AML-193 (cell line): ENCODE results near the gene RBM39.
A peak's percentile ranks its signal among the peaks of the same experiment; 100 is the strongest.
"Not testable (repeated sequence)": the region's sequence is repeated elsewhere in the genome, so short reads cannot be mapped to it uniquely, and the experiment has no call there.

Experiments
- DNase-seq, 2 experiments: peaks; one replicate each; lab custom pipeline; 2025; lab: John Stamatoyannopoulos, UW

Gene RBM39

DNA sequence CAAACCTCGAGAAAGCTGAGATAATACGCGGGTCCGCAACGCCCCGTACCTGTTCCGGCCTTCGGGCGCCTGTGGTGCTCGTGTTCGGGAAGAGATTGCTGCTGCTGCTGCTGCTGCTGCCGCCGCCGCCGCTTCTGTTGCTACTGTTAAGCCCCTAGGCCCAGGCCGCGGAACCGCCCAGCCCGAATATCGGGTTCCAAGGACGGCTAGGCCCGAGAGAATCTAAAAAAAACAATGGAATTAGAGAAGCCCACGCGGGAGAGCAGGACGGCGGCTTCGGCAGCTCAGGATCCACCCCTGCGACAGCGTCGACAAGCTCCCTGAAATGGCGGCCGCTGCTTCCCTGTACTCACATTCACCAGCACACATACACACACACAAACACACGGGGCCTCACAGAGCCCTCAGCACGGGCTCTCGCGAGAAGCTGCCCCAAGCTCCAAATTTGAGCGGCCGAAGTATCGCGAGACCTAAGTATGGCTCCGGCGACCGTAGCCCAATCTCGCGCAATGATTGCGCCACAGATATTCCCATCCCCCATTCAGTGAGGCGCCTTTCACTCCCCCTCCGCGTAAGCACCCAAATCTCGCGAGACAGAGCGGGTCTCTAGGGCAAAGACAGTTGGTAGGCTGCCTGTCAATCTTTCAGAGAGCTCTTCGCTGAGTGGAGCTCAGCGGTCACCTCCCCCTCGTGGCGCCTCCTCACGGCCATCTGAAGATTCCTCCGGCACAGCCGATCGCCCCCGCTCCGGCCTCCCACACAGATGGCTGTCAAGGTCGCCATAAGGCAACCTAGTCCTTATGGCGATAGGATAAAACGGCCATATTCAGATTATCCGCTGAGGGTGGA, at the start of gene RBM39:
Gene RBM39 (minus strand): TSS at position 369 of the 849 bp plus-strand sequence. CDS start 1,386 bp downstream, outside the sequence.
- DNase-seq, result peak; percentile 99

DNA sequence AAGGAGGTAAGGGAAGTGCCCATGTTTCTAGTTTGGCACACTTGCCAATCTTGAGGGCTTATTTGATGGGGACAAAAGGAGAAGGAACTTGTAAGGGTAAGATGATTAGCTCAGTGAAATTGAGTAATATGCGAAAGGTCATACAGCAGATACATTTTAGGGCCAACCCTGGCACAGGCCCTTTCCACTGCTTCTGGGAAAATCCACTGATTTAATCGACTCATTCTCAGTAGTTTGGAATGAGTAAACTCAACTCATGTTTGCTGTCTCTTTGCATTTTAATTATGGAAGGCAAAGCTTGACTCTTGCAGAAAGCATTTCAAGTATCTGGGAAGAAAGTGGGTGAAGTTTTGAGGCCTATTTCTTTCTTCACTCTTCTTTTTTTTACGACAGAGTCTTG, 49.8 kb upstream of the RBM39 start:
- peak; percentile 74 to 87 for DNase-seq

DNA sequence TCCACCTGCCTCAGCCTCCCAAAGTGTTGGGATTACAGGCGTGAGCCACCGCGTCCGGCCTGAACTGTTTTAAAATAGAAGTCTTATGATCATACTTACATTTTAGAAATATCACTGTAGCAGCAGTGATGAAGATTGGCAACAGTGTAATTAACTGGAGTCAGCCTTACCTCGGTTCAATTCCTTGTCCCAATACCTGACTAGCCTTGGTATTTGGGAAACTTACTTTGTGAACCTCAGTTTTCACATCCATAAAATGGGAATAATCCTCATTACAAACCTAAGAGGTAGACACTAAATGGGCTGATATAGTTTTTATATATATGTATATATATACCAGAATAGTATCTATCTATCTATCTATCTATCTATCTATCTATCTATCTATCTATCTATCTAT, 49.0 kb upstream of the RBM39 start:
- no peak for DNase-seq

DNA sequence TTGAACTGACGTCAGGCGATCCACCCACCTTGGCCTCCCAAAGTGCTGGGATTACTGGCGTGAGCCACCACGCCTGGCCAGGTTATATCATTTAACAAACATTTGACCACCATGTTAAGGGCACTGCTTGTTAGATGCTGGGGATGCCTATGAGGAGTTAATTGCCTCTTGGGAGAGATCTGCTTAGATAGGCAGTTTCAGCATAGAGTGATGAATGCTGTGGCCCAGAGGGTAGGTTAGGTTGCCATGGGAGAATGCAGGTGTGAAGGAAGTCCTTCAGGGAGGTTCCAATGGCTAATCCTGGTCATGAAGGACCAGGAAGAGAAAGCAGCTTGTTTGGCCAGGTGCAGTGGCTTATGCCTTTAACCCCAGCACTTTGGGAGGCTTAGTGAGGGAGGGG, 46.7 kb upstream of the RBM39 start:
- DNase-seq, result no peak

DNA sequence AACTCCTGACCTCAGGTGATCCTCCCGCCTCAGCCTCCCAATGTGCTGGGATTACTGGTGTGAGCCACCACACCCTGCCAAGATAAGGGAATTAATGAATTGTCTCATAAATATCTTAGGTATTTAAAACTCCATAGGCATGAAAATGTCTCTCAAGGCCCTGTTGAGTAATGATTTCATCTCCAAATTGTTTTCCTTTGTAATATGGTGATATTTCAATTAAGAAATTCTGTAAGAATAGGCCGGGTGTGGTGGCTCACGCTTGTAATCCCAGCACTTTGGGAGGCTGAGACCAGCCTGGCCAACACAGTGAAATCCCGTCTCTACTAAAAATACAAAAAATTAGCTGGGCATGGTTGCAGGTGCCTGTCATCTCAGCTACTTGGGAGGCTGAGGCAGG, 43.5 kb upstream of the RBM39 start:
- not testable (repeated sequence) for DNase-seq

DNA sequence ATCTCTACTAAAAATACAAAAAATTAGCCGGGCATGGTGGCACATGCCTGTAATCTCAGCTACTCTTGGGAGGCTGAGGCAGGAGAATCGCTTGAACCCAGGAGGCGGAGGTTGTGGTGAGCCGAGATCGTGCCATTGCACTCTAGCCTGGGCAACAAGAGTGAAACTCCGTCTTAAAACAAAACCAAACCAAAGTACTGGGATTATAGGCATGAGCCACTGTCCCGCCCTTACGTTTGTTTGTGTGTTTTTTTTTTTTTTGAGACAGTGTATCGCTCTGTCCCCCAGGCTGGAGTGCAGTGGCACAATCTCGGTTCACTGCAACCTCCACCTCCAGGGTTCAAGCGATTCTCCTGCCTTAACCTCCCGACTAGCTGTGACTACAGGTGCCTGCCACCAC, 41.8 kb upstream of the RBM39 start:
- not testable (repeated sequence) for DNase-seq

DNA sequence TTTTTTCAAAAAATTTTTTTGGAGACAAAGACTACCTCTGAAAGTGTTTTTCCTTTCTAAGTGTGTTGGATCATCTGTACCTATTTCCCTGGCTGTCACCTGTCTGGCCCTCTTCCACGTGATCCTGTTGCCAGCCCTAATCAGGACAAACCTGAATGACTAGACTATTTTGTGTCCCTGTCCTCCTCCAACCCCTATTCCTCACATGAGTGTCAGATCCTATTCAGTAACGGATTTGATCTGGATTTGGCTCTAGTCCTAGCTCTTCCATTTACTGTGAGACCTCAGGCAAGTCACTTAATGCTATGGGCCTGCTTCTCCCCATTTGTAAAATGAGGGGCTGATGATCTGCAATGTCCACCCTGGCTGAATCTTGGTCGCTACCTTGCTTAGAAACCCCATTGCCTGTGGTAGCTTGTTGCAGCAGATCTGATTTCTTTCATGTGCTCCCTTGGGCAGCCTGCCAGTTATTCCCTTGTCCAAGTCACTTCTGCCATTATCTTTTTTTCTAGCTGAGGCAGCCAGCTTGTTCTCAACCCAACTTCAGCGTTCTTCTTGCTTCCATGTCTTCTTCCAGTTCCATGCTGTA, 34.5 kb upstream of the RBM39 start:
- no peak for DNase-seq

DNA sequence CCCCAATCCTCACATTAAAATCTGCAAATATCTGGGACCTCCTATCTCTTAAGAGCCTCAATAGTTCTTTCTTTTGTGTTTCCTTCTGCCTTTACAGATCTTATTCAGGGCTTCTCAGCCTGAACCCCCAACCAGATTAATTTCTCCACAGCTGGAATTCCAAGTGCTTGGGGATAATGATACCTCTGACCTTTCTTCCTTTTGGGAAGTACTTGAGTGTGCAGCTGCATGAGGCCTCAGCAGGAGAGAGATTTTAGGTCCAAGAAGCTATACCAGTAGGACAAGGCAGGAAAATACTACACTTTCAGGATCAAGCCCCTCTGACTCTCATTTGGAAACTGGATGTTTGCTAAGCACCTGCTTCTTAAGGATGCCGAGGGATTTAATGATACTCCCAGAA, 32.3 kb upstream of the RBM39 start:
- no peak for DNase-seq

DNA sequence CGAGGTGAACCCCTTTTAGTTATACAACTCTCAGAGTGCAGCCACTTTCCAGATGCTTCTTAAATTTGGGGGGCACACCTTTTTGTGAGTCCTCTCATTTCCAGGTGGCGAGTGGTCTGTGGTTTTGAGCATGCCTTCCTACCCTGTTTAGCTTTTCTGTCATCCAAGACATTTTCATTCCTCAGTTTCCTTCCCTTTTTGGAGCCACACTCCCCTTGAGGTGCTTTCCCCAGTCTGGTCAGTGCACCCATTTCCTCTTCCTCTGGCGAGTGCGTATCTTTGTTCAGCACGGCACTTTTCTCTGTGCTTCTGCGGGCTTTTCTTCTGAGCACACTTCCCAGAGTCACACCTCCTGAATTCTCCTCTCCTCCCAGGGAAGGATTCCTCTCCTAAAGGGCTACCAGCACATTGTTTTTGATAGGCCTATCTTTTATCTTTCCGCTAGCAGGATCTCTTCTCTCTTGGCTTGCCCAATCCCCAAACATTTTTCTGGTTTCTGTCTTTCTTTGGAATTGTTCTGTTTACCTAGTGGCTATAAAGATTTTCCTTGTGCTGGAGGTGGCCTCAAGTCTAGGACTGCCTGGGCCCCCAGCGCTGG, 31.2 kb upstream of the RBM39 start:
- DNase-seq, result peak; percentile 60 to 65

DNA sequence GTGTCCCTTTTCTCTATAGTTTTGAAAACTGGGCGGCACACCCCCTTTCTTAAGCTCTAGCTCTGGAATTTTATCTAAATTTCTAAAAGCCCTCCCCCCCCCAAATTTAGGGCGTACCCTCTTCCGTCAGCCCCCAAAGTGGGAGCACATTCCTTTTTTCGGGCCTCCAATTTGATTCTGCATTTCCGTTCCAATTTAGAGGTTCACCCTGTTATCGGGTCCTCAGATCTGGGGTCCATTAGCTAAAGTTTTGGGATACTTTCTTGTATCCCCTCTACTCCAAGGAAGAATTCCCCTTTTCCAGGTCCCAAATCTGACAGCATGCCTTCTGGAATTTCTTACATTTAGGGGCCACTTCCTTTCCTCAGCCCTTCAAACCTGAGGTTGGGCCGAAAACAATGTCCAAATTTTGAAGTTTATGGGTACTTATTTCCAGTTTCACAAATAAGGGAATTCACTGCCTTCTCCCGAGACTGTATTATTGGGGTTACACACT, 30.6 kb upstream of the RBM39 start:
- DNase-seq, result no peak

DNA sequence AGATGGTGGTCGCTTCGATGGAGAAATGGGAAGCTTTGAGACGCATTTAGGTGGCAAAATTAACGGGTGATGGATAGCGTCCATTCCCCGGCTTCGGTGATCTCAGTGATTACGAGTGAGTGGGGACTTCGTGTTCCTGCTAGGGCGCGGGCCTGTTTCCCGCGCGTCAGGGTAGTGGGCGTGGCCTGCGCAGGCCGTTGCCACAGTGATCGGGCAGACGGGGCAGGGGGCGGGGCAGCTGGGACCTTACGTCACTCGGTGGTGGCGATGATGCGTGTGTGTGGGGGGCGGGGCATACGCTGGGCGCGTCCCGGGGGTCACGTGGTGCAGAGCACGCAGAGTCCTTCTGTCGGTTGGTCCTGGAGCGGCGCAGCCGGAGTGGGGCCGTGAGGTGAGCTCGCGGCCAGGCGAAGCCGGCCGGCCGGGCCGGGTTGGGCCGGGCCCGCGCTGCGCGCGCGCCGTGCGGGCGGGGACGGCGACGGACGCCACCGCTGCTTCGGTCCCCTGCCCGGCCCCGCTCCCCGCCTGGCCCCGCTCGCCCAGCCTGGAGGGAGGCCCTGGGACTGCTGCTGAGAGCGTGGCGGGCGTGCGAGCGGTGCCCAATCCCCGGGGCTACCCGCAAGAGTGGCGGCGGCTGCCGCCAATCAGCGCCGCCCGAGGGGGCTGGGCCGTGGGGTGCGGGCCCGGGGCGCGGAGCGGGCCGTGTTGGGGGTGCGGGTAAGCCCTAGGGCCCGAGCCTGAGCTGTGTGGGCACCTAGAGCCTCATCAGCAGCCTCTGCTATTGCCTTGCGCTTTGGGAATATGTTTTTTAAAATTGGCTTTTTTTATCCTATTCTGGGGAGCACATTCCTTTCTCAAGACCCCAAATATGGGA, 29.9 kb upstream of the RBM39 start, which contains the start of gene PHF20:
Gene PHF20 (plus strand): TSS at position 327 of the 874 bp plus-strand sequence. CDS start 29,508 bp downstream, outside the sequence.
- peak; percentile 82 to 84 for DNase-seq

DNA sequence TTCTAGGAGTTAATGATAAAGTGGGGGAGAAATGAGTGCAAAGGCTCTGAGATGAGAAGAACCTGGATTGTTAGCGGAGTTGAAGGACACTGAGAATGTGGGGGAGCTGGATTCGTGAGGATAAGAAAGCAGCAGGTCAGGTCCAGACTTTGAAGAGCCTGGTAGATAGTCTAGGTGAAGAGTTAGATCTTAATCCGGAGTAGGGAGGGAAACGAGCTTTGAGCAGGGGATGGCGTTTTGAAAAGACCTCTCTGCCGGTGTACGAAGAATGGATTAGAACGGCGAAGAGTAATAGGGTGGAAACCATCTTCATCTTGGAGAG, 29.3 kb upstream of the RBM39 start:
- DNase-seq, result no peak

DNA sequence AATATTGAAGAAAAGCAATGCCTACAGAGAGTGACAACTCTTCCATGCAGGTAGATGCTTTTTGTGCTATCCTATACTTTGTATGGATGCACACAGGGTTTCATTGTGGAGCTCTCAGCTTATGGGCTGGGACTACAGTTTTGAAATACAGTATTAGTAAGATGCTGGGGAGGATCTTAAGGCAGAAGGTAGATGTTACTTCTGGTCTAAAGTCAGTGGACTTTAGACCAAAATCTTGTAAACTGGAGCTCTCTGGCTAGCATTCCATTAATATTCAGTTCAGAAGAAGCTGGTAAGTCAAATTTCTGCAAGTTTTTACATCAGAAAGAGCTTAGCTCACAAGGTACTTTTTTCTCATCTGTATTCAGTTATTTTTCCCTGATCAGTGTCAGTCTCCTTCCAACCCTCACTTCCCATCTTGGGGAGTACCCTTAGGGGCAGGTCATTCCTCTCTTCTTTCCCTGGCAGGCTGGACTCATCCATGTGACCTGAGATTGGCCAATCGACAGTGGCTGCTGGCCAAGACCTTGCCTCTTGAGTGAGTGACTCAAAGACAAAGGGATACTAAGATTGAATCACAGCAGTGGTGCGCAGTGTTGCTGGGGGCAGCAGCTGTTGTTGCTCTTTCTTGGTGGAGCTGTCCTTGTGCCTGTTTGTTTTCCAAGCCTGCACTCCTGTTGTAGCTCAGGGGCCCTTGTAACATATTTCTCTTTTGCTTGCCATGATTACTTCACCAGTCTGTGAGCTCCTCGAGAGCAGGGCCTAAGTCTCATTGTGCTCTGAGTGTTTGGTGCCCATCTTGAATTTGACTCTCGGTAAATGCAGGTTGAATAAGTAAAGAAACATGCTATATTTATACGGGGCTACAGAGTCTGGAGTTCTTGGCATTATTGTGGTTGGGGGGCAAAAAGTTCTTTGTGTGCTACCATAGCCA, 26.9 kb upstream of the RBM39 start:
- peak; percentile 36 to 55 for DNase-seq

DNA sequence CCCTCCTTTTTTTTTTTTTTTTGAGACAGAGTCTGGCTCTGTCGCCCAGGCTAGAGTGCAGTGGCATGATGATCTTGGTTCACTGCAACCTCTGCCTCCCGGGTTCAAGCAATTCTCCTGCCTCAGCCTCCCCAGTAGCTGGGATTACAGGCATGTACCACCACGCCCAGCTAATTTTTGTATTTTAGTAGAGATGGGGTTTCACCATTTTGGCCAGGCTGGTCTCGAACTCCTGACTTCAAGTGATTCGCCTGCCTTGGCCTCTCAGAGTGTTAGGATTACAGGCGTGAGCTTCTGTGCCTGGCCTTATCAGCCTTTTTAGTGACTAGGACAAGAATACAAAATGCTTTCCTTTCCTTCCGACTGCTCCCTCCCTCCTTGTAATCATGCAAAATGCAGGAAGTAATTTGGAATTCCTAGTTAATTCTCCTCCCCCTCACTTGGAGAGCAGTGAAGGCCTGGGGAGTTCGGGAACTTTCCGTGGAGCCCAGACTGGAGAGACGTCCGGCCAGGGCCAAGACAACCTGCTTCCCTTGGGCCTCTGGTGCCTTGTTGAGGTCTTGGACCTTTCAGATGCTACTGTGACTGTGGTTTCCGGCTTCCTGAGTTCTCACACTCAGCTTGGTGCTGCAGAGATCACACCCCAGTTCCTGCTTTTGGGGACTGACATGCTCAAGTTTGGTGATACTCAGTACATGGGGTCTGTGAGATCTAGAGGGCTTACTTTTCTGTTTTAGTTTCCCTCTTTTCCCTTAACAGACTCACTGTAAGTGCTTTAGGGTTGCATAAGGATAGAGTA, 25.8 kb upstream of the RBM39 start:
- DNase-seq, result peak; percentile 85 to 88

DNA sequence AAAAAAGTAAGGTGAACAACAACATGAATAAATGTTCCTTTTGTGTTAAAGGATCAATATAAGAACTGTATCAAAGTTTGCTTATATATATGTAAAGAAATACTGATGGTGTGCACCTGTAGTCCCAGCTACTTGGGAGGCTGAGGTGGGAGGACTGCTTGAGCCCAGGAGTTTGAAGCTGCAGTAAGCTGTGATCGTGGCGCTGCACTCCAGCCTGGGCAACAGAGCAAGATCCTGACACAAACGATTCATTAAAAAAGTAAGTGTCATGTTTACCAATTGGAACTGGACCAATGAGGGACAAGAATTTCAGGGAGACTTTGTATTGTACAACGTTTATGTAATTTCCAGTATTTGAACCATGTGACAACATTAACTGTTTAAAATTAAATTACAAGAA, 24.8 kb upstream of the RBM39 start:
- DNase-seq, result no peak

DNA sequence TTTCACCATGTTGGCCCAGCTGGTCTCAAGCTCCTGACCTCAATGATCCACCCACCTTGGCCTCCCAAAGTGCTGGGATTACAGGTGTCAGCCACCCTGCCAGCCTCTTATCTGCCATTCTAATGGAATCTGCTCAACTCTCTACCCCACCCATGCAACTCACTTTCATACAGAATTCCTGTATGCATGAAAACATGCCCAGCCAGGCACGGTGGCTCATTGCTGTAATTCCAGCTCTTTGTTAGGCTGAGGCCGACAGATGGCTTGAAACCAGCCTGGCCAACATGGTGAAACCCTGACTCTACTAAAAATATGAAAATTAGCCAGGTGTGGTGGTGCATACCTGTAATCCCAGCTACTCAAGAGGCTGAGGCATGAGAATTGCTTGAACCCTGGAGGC, 22.9 kb upstream of the RBM39 start:
- DNase-seq, result not testable (repeated sequence)

DNA sequence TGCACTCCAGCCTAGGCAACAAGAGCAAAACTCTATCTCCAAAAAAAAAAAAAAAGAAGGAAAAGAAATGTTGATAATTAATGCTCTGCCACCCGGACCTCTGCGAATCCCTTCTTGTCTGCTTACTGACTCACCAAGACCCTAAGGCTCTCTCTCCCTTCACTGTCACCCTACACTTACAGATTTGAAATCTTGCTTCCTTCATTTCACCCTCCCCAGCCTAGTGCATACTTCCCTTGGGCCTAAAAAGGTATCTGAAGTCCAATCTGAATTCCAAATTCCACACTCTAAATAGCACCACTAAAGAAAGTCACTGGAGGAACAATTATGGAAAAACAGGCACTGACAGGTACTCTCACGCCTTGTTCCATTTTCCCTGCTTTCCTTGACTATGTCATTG, 20.4 kb upstream of the RBM39 start:
- no peak for DNase-seq

DNA sequence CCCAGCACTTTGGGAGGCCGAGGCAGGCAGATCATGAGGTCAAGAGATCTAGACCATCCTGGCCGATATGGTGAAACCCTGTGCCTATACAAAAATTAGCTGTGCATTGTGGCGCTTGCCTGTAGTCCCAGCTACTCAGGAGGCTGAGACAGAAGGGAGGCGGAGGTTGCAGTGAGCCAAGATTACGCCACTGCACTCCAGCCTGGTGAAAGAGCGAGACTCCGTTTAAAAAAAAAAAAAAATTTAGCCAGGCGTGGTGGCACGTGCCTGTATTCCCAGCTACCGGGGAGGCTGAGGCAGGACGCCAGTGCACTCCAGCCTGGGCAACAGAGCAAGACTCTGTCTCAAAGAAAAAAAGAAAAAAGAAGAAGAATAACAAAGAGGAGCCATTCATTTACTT, 19.5 kb upstream of the RBM39 start:
- DNase-seq, result not testable (repeated sequence)

DNA sequence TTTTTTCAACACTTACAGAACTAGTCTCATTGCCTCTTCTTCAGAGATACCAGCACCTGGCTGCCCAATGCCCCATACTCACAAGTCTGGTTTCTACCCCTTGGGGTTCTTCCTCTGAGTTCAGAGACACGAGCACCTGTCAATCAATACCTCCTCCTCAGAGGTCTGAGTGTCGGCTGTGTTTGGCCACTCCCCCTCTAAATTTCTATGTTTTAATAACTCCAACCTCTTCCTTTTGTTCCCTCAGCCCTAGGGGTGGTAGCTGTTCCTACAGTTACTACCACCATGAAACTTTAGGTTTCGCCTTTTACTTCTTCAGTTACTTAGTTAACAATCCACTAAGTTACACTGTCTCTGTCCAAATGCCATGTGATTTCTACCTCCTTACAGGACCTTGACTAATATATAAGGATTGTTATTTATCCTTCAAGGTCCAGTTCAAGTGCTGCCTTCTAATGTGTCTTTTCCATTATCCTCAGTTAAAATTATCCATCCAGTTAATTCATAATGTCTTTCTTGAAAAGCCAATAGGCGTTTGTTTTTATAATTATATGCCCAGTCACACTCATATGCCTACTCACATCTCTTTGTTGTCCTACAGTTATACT, 15.1 kb upstream of the RBM39 start:
- no peak for DNase-seq

DNA sequence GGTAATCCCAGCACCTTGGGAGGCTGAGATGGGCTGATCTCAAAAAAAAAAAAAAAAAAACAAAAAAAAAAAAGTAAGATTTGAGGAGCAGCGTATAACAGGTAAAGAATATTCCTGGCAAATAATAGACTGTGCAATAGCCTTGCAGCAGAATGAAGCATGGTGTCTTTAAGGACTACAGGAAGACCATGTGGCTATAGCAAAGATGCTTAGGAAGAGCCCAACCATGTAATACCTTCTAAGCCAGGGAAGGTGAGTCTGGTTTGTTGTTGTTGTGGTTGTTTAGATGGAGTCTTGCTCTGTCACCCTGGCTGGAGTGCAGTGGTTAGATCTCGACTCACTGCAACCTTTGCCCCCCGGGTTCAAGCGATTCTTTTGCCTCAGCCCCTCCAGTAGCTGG, 14.3 kb upstream of the RBM39 start:
- no peak for DNase-seq
